AG04449 (cell line): Measurements from ENCODE around the gene REXO4.

Experiments used
- CTCF ChIA-PET: fragments of 350-600 bp; formaldehyde crosslinking; extraction: SDS; loops from one replicate; lab custom pipeline; 2021; ENCODE audit warnings: antibody characterized with exemption; lab: Yijun Ruan, JAX
- POLR2A ChIA-PET: fragments of 400-600, 350-600 bp; formaldehyde crosslinking; extraction: SDS; loops from one replicate; lab custom pipeline; 2020; ENCODE audit warnings: antibody characterized with exemption, inconsistent platforms; lab: Yijun Ruan, JAX
- DNase-seq: peaks from one replicate; pipeline ENCODE4 v3.0.0-alpha.2; 2010; ENCODE audit warnings: low read depth, low spot score
- H3K4me3 ChIP-seq: 2 replicates; pipeline ENCODE4 v1.5.1; 2011; ENCODE audit warnings: low read depth, mild to moderate bottlenecking, control low read depth, low read length
- TF ChIP-seq, protein P1 (sequence below): IDR thresholded peaks from one replicate; pipeline ENCODE4 v1.5.1; 2011; ENCODE audit warnings: mild to moderate bottlenecking, moderate library complexity, low read length, control low read depth, inconsistent platforms; ENCODE audit not compliant: insufficient read depth; ENCODE audit errors: missing control alignments

Gene REXO4

GRCh38 chr9:133404454-133405002 lies 13.3 kb downstream of the REXO4 start:
- DNase-seq: no peak
- TF ChIP-seq, protein P1, sequence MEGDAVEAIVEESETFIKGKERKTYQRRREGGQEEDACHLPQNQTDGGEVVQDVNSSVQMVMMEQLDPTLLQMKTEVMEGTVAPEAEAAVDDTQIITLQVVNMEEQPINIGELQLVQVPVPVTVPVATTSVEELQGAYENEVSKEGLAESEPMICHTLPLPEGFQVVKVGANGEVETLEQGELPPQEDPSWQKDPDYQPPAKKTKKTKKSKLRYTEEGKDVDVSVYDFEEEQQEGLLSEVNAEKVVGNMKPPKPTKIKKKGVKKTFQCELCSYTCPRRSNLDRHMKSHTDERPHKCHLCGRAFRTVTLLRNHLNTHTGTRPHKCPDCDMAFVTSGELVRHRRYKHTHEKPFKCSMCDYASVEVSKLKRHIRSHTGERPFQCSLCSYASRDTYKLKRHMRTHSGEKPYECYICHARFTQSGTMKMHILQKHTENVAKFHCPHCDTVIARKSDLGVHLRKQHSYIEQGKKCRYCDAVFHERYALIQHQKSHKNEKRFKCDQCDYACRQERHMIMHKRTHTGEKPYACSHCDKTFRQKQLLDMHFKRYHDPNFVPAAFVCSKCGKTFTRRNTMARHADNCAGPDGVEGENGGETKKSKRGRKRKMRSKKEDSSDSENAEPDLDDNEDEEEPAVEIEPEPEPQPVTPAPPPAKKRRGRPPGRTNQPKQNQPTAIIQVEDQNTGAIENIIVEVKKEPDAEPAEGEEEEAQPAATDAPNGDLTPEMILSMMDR: no peak
- no peak overlapping the region for H3K4me3 ChIP-seq
- CTCF ChIA-PET: interaction anchor here (1.1 to 3.5 kb wide), 4 partner anchors 9 to 82 kb away, joined by 3 to 31 read pairs (median 5); partner anchors contain the start of gene REXO4
- POLR2A ChIA-PET: interaction anchor here (0.5 kb wide), 1 partner anchor 28 kb away, joined by 3 read pairs; no protein-coding TSS in a partner anchor

GRCh38 chr9:133403766-133404453 lies 13.9 kb downstream of the REXO4 start:
- ChIA-PET POLR2A (interaction anchor here (0.5 kb wide), 1 partner anchor 27 kb away, joined by 3 read pairs; no protein-coding TSS in a partner anchor), CTCF (interaction anchor here (1.2 to 3.5 kb wide), 5 partner anchors 8 to 83 kb away, joined by 4 to 31 read pairs (median 5); partner anchors contain the start of gene REXO4)
- DNase-seq: no peak
- TF ChIP-seq, protein P1: peak; percentile 27
- H3K4me3 ChIP-seq: no peak overlapping the region

GRCh38 chr9:133402689-133403088 lies 15.1 kb downstream of the REXO4 start:
- DNase-seq: no peak
- no peak overlapping the region for H3K4me3 ChIP-seq
- ChIA-PET CTCF (interaction anchor here (0.6 to 2.7 kb wide), 7 partner anchors 8 to 84 kb away, joined by 3 to 8 read pairs (median 4); no protein-coding TSS in a partner anchor), POLR2A (no interaction called here)
- TF ChIP-seq, protein P1: no peak

DNA sequence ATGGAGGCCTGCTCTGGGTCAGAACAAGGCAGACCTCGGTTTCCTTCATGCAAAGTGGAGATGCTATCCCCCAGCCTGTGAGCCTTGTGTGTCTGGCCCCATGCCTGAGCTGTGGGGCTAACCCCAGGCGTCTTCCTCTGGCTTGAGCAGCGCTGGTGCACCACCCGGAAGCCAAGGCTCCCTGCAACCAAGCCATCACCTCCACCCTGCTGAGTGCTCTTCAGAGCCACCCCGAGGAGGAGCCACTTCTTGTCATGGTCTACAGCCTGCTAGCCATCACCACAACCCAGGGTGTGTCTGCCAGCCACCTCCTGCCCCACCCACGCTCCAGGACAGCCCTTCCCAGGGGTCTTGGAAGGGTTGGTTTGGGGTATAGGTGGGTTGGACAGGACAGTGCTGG lies 16.2 kb downstream of the REXO4 start:
- ChIA-PET CTCF (interaction anchor here (1.2 to 2.7 kb wide), 4 partner anchors 9 to 85 kb away, joined by 3 to 8 read pairs (median 6); no protein-coding TSS in a partner anchor), POLR2A (no interaction called here)
- TF ChIP-seq, protein P1: no peak
- no peak for DNase-seq
- H3K4me3 ChIP-seq: no peak overlapping the region

DNA sequence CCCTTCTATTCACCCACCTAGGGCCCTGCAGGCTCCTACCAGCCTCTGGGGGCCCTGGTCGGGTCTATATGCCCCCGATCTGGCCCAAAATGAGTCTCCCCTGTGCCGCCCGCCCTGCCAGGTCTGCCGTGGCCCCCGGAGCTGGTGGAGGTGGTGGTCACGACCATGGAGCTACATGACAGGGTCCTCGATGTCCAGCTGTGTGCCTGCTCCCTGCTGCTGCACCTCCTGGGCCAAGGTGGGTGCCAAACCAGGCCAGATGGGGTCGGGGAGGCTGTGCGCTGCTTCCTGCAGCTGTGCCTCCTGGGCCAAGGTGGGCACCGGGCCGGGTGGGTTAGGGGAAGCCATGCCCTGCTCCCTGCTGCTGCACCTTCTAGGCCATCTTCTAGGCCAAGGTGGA lies 17.5 kb downstream of the REXO4 start:
- TF ChIP-seq, protein P1: no peak
- CTCF ChIA-PET: interaction anchor here (1.0 to 1.4 kb wide), 4 partner anchors 9 to 86 kb away, joined by 3 to 5 read pairs (median 4); no protein-coding TSS in a partner anchor
- POLR2A ChIA-PET: no interaction called here
- H3K4me3 ChIP-seq: no peak overlapping the region
- DNase-seq: no peak

DNA sequence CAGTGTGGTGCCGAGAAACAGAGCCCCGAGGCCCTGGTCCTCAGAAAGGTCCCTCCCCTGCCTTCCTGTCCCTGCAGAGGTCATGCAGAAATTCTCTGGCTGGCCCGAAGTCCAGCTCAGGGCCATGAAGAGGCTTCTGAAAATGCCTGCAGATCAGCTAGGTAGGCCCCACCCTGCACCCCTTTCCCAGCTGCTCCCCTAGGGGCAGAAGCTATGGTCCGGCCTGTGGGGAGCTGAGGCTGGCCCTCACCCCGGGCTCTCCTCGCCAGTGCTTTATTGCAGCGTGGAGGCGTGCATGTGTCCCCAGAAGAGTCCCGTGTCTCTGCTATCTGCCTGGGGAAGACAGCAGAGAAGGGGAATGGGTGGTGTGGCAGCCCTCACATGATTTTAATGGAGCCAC lies 19.9 kb downstream of the REXO4 start:
- no peak for DNase-seq
- ChIA-PET POLR2A (no interaction called here), CTCF (interaction anchor here (0.7 to 1.2 kb wide), 2 partner anchors 11 to 23 kb away, joined by 3 to 5 read pairs; no protein-coding TSS in a partner anchor)
- TF ChIP-seq, protein P1: no peak
- no peak overlapping the region for H3K4me3 ChIP-seq
